ENCODE data around the gene TNS3. TPM values are rescaled to one million over a fixed set of nuclear protein-coding genes. Genes with fewer than 3 reads are reported as not detected.

The TNS3 gene
- total and polyA plus RNA-seq, 4 experiments from 2014 or later, result 0.11 to 3.2 (median 1.3) TPM; not detected in 1

- no peaks in the 10 kb centered on the region for H3K36me3 ChIP-seq (ENCODE audit: insufficient read depth, low read length)
- no peak for DNase-seq
- Mint-ChIP-seq H3K4me3 (no peak overlapping the region), H3K27me3 (no peaks in the 10 kb centered on the region), H3K9me3 (peaks cover 0 to 6% (median 0%) of the 10 kb centered on the region in 8 donors), H3K27ac (no peak overlapping the region), H3K36me3 (no peaks in the 10 kb centered on the region), H3K4me1 (no peaks in the 10 kb centered on the region)
- no peaks in the 10 kb centered on the region for H3K9me3 ChIP-seq (ENCODE audit: control insufficient read depth in 1 of 2, low read length in 2 of 2)
- ChIA-PET CTCF (ENCODE audit: partially characterized antibody) (no interaction called here), POLR2A (ENCODE audit: partially characterized antibody) (no interaction called here)
- no peaks in the 10 kb centered on the region for H3K4me1 ChIP-seq (ENCODE audit: insufficient read depth, low read length)
- no peak overlapping the region for H3K27ac ChIP-seq (ENCODE audit: low read depth, low read length)
- no peaks in the 10 kb centered on the region for H3K27me3 ChIP-seq (ENCODE audit: insufficient read depth, low read length)
- intact Hi-C loops (cut with micrococcal nuclease), result no loop called here
- H3K4me3 ChIP-seq (ENCODE audit: low read length in 2 of 2), result no peak overlapping the region
These were observed 67.5 kb downstream of the TNS3 start for GRCh38 chr7:47514367-47514766.

- Histone ChIP-seq H3K4me1 (ENCODE audit: insufficient read depth, low read length) (no peaks in the 10 kb centered on the region), H3K4me3 (ENCODE audit: low read length in 2 of 2) (no peak overlapping the region), H3K9me3 (ENCODE audit: control insufficient read depth in 1 of 2, low read length in 2 of 2) (no peaks in the 10 kb centered on the region), H3K27ac (ENCODE audit: low read depth, low read length) (no peak overlapping the region), H3K27me3 (ENCODE audit: insufficient read depth, low read length) (no peaks in the 10 kb centered on the region), H3K36me3 (ENCODE audit: insufficient read depth, low read length) (no peaks in the 10 kb centered on the region)
- Mint-ChIP-seq H3K9me3 (peaks cover 0 to 7% (median 0%) of the 10 kb centered on the region in 8 donors), H3K36me3 (no peaks in the 10 kb centered on the region), H3K4me1 (no peaks in the 10 kb centered on the region), H3K27me3 (no peaks in the 10 kb centered on the region), H3K4me3 (no peak overlapping the region), H3K27ac (no peak overlapping the region)
- ChIA-PET POLR2A (ENCODE audit: partially characterized antibody) (no interaction called here), CTCF (ENCODE audit: partially characterized antibody) (no interaction called here)
- intact Hi-C loops (cut with micrococcal nuclease), result no loop called here
- no peak for DNase-seq
These were observed 68.1 kb downstream of the TNS3 start for GRCh38 chr7:47513741-47514241.

- H3K36me3 ChIP-seq (ENCODE audit: insufficient read depth, low read length), result no peaks in the 10 kb centered on the region
- intact Hi-C loops (cut with micrococcal nuclease), result no loop called here
- no peak overlapping the region for H3K27ac ChIP-seq (ENCODE audit: low read depth, low read length)
- CTCF ChIA-PET (ENCODE audit: partially characterized antibody), result no interaction called here
- H3K27ac Mint-ChIP-seq, result no peak overlapping the region
- H3K4me3 Mint-ChIP-seq, result no peak overlapping the region
- H3K4me1 Mint-ChIP-seq, result no peaks in the 10 kb centered on the region
- no peaks in the 10 kb centered on the region for H3K36me3 Mint-ChIP-seq
- H3K27me3 Mint-ChIP-seq, result no peaks in the 10 kb centered on the region
- no peaks in the 10 kb centered on the region for H3K4me1 ChIP-seq (ENCODE audit: insufficient read depth, low read length)
- POLR2A ChIA-PET (ENCODE audit: partially characterized antibody), result no interaction called here
- no peak overlapping the region for H3K4me3 ChIP-seq (ENCODE audit: low read length in 2 of 2)
- H3K27me3 ChIP-seq (ENCODE audit: insufficient read depth, low read length), result no peaks in the 10 kb centered on the region
- peaks cover 0 to 7% (median 0%) of the 10 kb centered on the region in 8 donors for H3K9me3 Mint-ChIP-seq
- H3K9me3 ChIP-seq (ENCODE audit: control insufficient read depth in 1 of 2, low read length in 2 of 2), result no peaks in the 10 kb centered on the region
- DNase-seq, result no peak
These were observed 69.3 kb downstream of the TNS3 start for GRCh38 chr7:47512481-47513176.

DNA sequence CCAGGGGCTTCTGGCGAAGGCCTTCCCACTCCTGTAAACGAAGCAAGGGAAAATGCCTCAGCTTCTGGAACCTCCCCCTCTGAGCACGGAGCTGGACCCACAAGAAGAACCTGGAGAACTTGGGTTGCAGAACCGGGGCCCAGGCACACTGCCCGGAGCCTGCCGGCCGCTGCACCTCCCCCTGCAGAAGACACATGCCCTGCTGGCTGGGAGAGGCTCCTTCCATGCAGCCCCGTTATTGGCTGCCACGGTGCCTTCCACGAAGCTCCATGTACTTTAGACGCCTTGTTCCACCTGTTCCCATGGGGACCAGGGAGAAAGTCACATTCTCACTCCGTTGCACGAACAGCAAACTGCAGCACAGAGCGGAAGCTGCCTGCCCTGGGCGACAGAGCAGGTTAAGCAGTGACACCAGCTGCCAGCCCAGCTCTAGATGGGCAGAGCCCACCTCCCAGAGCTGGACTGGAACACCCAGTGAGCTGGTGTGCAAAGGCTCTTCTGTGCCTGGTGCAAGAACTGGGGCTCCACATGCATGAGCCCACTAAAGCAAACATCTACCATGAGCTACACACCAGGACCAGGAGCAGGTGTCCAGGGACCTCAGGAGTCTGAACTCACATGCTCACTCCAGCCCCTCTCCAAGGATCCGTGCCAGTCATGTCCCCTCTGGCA is 70.1 kb downstream of the TNS3 start:
- POLR2A ChIA-PET (ENCODE audit: partially characterized antibody), result no interaction called here
- H3K36me3 ChIP-seq (ENCODE audit: insufficient read depth, low read length), result no peaks in the 10 kb centered on the region
- intact Hi-C loops (cut with micrococcal nuclease), result no loop called here
- H3K4me1 Mint-ChIP-seq, result no peaks in the 10 kb centered on the region
- H3K36me3 Mint-ChIP-seq, result no peaks in the 10 kb centered on the region
- H3K9me3 Mint-ChIP-seq, result peaks cover 0 to 4% (median 0%) of the 10 kb centered on the region in 8 donors
- no peak overlapping the region for H3K4me3 ChIP-seq (ENCODE audit: low read length in 2 of 2)
- CTCF ChIA-PET (ENCODE audit: partially characterized antibody), result no interaction called here
- H3K4me3 Mint-ChIP-seq, result no peak overlapping the region
- no peak overlapping the region for H3K27ac Mint-ChIP-seq
- no peak overlapping the region for H3K27ac ChIP-seq (ENCODE audit: low read depth, low read length)
- no peaks in the 10 kb centered on the region for H3K4me1 ChIP-seq (ENCODE audit: insufficient read depth, low read length)
- no peaks in the 10 kb centered on the region for H3K27me3 Mint-ChIP-seq
- H3K27me3 ChIP-seq (ENCODE audit: insufficient read depth, low read length), result no peaks in the 10 kb centered on the region
- no peak for DNase-seq
- no peaks in the 10 kb centered on the region for H3K9me3 ChIP-seq (ENCODE audit: control insufficient read depth in 1 of 2, low read length in 2 of 2)

DNA sequence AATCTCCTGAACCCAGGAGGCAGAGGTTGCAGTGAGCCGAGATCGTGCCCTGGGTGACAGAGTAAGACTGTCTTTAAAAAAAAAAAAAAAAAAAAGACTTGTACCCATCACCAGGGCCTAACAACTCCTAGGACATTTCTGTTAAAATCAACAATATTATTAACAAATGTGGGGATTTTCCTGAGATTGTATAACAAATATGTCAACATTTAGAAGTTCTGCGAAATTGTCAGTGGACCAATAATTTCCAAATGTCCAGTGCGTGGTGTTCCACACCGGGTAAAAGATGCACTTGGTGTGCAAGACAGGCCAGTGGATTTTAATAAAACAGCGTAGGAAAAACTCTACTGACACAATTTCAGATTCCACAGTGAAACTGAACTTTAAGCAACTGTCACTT is 71.1 kb downstream of the TNS3 start:
- no peaks in the 10 kb centered on the region for H3K36me3 ChIP-seq (ENCODE audit: insufficient read depth, low read length)
- H3K4me1 ChIP-seq (ENCODE audit: insufficient read depth, low read length), result no peaks in the 10 kb centered on the region
- no peaks in the 10 kb centered on the region for H3K9me3 ChIP-seq (ENCODE audit: control insufficient read depth in 1 of 2, low read length in 2 of 2)
- H3K27me3 Mint-ChIP-seq, result no peaks in the 10 kb centered on the region
- no peaks in the 10 kb centered on the region for H3K27me3 ChIP-seq (ENCODE audit: insufficient read depth, low read length)
- H3K4me1 Mint-ChIP-seq, result no peaks in the 10 kb centered on the region
- no peak overlapping the region for H3K27ac ChIP-seq (ENCODE audit: low read depth, low read length)
- no peak overlapping the region for H3K4me3 Mint-ChIP-seq
- DNase-seq, result no peak
- ChIA-PET CTCF (ENCODE audit: partially characterized antibody) (no interaction called here), POLR2A (ENCODE audit: partially characterized antibody) (no interaction called here)
- H3K36me3 Mint-ChIP-seq, result no peaks in the 10 kb centered on the region
- H3K9me3 Mint-ChIP-seq, result peaks cover 0 to 4% (median 0%) of the 10 kb centered on the region in 8 donors
- intact Hi-C loops (cut with micrococcal nuclease), result no loop called here
- H3K4me3 ChIP-seq (ENCODE audit: low read length in 2 of 2), result no peak overlapping the region
- H3K27ac Mint-ChIP-seq, result no peak overlapping the region

- no peak overlapping the region for H3K27ac Mint-ChIP-seq
- no peak overlapping the region for H3K4me3 Mint-ChIP-seq
- no peak overlapping the region for H3K4me3 ChIP-seq (ENCODE audit: low read length in 2 of 2)
- ChIA-PET POLR2A (ENCODE audit: partially characterized antibody) (no interaction called here), CTCF (ENCODE audit: partially characterized antibody) (no interaction called here)
- intact Hi-C loops (cut with micrococcal nuclease), result no loop called here
- H3K27me3 ChIP-seq (ENCODE audit: insufficient read depth, low read length), result no peaks in the 10 kb centered on the region
- H3K27me3 Mint-ChIP-seq, result no peaks in the 10 kb centered on the region
- H3K9me3 ChIP-seq (ENCODE audit: control insufficient read depth in 1 of 2, low read length in 2 of 2), result no peaks in the 10 kb centered on the region
- no peak for DNase-seq
- H3K4me1 Mint-ChIP-seq, result no peaks in the 10 kb centered on the region
- no peaks in the 10 kb centered on the region for H3K4me1 ChIP-seq (ENCODE audit: insufficient read depth, low read length)
- H3K9me3 Mint-ChIP-seq, result peaks cover 0 to 4% (median 0%) of the 10 kb centered on the region in 8 donors
- no peak overlapping the region for H3K27ac ChIP-seq (ENCODE audit: low read depth, low read length)
- no peaks in the 10 kb centered on the region for H3K36me3 ChIP-seq (ENCODE audit: insufficient read depth, low read length)
- H3K36me3 Mint-ChIP-seq, result no peaks in the 10 kb centered on the region
These were observed 71.7 kb downstream of the TNS3 start for GRCh38 chr7:47510192-47510591.

- no peaks in the 10 kb centered on the region for H3K36me3 Mint-ChIP-seq
- intact Hi-C loops (cut with micrococcal nuclease), result no loop called here
- no peaks in the 10 kb centered on the region for H3K36me3 ChIP-seq (ENCODE audit: insufficient read depth, low read length)
These were observed 72.3 kb downstream of the TNS3 start for GRCh38 chr7:47509571-47509970.

More at GRCh38 chr7:47509571-47509970, 72.3 kb downstream of the TNS3 start:
- no peak overlapping the region for H3K4me3 Mint-ChIP-seq
- no peaks in the 10 kb centered on the region for H3K9me3 ChIP-seq (ENCODE audit: control insufficient read depth in 1 of 2, low read length in 2 of 2)
- H3K9me3 Mint-ChIP-seq, result peaks cover 0 to 5% (median 0%) of the 10 kb centered on the region in 8 donors
- ChIA-PET CTCF (ENCODE audit: partially characterized antibody) (no interaction called here), POLR2A (ENCODE audit: partially characterized antibody) (no interaction called here)
- H3K4me3 ChIP-seq (ENCODE audit: low read length in 2 of 2), result no peak overlapping the region
- H3K27me3 Mint-ChIP-seq, result no peaks in the 10 kb centered on the region
- no peaks in the 10 kb centered on the region for H3K27me3 ChIP-seq (ENCODE audit: insufficient read depth, low read length)
- DNase-seq, result no peak
- no peak overlapping the region for H3K27ac ChIP-seq (ENCODE audit: low read depth, low read length)
- H3K4me1 ChIP-seq (ENCODE audit: insufficient read depth, low read length), result no peaks in the 10 kb centered on the region
- H3K4me1 Mint-ChIP-seq, result no peaks in the 10 kb centered on the region
- H3K27ac Mint-ChIP-seq, result no peak overlapping the region

Measured in CD4-positive, alpha-beta memory T cell (primary cell).